Prostate gland (tissue), 2 donors: Measurements from ENCODE around the gene RABGAP1.

ENCODE experiments used
- CTCF ChIP-seq, 4 experiments: fragments of 200-600 bp in 2 of 4; fragments of 450-650 bp in 2 of 4; sonication (generic) in 2 of 4; IDR thresholded peaks; 1 replicate in 3 of 4; 2 replicates in 1 of 4; pipeline ENCODE4 v1.5.1; 2016 to 2019; ENCODE audit warnings: antibody characterized with exemption in 4 of 4, mild to moderate bottlenecking in 2 of 4, moderate library complexity in 2 of 4
- POLR2AphosphoS5 ChIP-seq: sonication (generic); formaldehyde crosslinking; IDR thresholded peaks from one replicate; pipeline ENCODE4 v1.6.1; 2017; ENCODE audit warnings: antibody characterized with exemption

DNA sequence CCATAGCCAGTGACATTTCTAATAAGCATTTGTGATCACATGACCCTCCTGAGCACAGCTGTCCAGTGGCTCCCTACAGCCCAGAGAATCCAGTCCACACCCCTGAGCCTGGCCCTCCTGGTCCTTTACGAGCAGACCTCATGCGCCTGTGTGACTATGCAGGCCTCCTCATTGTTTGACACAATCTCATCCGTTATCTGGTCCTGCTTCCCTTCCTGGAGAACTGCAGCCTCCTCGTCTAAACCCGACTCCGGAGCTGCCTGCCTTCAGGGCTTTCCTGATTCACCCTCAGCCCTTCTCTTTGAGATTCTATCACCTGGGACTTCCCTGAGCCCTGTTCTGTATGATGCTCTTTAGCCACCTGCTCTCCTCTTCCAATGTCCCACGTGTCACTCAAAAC is 172.4 kb downstream of the RABGAP1 start:
- TF ChIP-seq POLR2AphosphoS5 (no peak), CTCF (IDR thresholded peaks at IDR 0.05) (no peak)
